HL-60 (cell line): ENCODE results near the gene JAGN1.
"Not testable (repeated sequence)": the region's sequence is repeated elsewhere in the genome, so short reads cannot be mapped to it uniquely, and the experiment has no call there.

Experiments used
- DNase-seq, 2 experiments: peaks; one replicate each; pipeline ENCODE4 v3.0.0-alpha.2; 2010 to 2020; ENCODE audit warnings: low read depth in 1 of 2, low spot score in 1 of 2
- H3K27ac ChIP-seq: fragments of 250-450 bp; sonication (Bioruptor Pico); replicated peaks from 2 replicates; pipeline ENCODE4 v1.5.1; 2020; ENCODE audit warnings: mild to moderate bottlenecking, moderate library complexity
- H3K27me3 ChIP-seq: fragments of 250-450 bp; sonication (Bioruptor Pico); 2 replicates; pipeline ENCODE4 v1.5.1; 2021; ENCODE audit warnings: mild to moderate bottlenecking, moderate library complexity; ENCODE audit not compliant: insufficient read depth, poor library complexity, severe bottlenecking
- H3K4me3 ChIP-seq: replicated peaks from 2 replicates; pipeline ENCODE4 v1.5.1; 2011; ENCODE audit warnings: mild to moderate bottlenecking, control low read depth, low read length; ENCODE audit not compliant: insufficient read depth
- GABPA ChIP-seq: IDR thresholded peaks from 2 replicates; pipeline ENCODE4 v1.6.1; 2012; ENCODE audit warnings: low read depth
- POLR2AphosphoS5 ChIP-seq: IDR thresholded peaks from 2 replicates; pipeline ENCODE4 v1.6.1; 2012; ENCODE audit warnings: low read depth
- SPI1 ChIP-seq: IDR thresholded peaks from 2 replicates; pipeline ENCODE4 v1.6.1; 2012; ENCODE audit warnings: low read depth, mild to moderate bottlenecking, borderline replicate concordance
- TF ChIP-seq, protein P1 (sequence below): IDR thresholded peaks from one replicate; pipeline ENCODE4 v1.5.1; 2011; ENCODE audit warnings: low read length, control low read depth, inconsistent platforms; ENCODE audit not compliant: insufficient read depth
- TF ChIP-seq, protein P2 (sequence below): IDR thresholded peaks from 2 replicates; pipeline ENCODE4 v1.6.1; 2012; ENCODE audit warnings: low read depth; ENCODE audit not compliant: insufficient replicate concordance

JAGN1 gene

DNA sequence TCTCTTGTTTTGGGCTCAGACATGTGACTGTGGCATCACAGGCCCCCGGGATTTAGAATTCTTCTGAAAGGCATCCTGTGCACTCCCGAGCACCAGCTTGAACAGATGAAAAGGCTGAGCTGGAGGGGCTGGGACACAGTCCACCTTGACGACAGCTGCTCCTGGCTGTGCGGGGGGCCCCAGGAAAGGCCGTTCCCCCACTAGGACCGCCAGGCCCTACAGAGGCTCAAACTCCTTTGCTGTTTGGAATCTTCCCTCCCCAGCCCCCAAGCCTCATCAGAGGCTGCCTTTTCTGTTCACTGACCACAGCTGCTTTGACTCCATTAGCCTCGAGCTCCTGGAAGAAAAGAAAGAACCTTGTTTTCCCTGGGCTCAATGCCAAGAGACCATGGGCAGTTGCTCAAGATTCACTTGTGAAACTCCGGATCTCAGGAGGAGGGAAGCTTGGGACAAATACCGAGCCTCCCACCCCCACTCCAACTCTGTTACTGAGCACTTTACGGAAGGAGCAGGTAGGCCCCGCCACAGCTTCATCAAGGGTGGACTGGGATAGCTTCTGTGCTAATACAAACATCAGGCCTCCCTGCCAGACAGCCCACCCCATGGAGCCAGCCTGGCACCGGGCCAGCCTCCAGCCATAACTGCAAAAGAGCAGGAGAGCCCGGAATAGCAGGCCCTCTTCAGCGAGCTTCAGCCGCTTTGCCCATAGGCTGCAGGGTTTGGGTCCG lies 26.0 kb upstream of the JAGN1 start:
- DNase-seq = peak; percentile 76 to 81
- TF ChIP-seq, protein P1, sequence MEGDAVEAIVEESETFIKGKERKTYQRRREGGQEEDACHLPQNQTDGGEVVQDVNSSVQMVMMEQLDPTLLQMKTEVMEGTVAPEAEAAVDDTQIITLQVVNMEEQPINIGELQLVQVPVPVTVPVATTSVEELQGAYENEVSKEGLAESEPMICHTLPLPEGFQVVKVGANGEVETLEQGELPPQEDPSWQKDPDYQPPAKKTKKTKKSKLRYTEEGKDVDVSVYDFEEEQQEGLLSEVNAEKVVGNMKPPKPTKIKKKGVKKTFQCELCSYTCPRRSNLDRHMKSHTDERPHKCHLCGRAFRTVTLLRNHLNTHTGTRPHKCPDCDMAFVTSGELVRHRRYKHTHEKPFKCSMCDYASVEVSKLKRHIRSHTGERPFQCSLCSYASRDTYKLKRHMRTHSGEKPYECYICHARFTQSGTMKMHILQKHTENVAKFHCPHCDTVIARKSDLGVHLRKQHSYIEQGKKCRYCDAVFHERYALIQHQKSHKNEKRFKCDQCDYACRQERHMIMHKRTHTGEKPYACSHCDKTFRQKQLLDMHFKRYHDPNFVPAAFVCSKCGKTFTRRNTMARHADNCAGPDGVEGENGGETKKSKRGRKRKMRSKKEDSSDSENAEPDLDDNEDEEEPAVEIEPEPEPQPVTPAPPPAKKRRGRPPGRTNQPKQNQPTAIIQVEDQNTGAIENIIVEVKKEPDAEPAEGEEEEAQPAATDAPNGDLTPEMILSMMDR = no peak
- TF ChIP-seq, protein P2, sequence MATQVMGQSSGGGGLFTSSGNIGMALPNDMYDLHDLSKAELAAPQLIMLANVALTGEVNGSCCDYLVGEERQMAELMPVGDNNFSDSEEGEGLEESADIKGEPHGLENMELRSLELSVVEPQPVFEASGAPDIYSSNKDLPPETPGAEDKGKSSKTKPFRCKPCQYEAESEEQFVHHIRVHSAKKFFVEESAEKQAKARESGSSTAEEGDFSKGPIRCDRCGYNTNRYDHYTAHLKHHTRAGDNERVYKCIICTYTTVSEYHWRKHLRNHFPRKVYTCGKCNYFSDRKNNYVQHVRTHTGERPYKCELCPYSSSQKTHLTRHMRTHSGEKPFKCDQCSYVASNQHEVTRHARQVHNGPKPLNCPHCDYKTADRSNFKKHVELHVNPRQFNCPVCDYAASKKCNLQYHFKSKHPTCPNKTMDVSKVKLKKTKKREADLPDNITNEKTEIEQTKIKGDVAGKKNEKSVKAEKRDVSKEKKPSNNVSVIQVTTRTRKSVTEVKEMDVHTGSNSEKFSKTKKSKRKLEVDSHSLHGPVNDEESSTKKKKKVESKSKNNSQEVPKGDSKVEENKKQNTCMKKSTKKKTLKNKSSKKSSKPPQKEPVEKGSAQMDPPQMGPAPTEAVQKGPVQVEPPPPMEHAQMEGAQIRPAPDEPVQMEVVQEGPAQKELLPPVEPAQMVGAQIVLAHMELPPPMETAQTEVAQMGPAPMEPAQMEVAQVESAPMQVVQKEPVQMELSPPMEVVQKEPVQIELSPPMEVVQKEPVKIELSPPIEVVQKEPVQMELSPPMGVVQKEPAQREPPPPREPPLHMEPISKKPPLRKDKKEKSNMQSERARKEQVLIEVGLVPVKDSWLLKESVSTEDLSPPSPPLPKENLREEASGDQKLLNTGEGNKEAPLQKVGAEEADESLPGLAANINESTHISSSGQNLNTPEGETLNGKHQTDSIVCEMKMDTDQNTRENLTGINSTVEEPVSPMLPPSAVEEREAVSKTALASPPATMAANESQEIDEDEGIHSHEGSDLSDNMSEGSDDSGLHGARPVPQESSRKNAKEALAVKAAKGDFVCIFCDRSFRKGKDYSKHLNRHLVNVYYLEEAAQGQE = no peak
- peak; percentile 59; the same call in 1 of the 2 replicates for TF ChIP-seq POLR2AphosphoS5
- no peak for TF ChIP-seq SPI1
- no peak for TF ChIP-seq GABPA
- Histone ChIP-seq H3K4me3 (no peak overlapping the region), H3K27ac (peak overlapping the region; percentile 26), H3K27me3 (no peaks in the 10 kb centered on the region)

- H3K27ac ChIP-seq, H3K27me3 ChIP-seq, H3K4me3 ChIP-seq, DNase-seq: not testable (repeated sequence)
Observed at GRCh38 chr3:9865125-9865637, 25.2 kb upstream of the JAGN1 start.

DNA sequence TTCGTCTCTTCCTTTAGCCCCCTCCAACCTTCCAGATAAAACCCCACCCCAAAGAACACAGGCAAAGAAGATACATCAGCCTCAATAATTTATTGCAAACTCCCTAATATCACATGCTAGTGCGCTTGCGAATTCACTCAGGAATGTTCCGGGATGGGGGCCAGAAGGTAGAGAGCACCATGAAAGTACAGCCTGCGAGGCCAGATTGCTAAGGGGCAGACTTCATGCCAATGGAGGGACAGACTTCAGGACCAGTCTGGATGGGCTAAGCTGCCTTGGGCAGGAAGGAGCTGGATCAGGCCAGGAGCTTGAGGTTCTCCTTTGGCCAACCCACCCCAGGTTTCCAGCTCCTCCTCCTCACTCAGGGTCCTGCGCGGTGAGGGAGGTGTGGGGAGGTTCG lies 23.8 kb upstream of the JAGN1 start:
- H3K27ac ChIP-seq = no peak overlapping the region
- H3K27me3 ChIP-seq = no peaks in the 10 kb centered on the region
- H3K4me3 ChIP-seq = no peak overlapping the region
- TF ChIP-seq, protein P1 = no peak
- TF ChIP-seq, protein P2 = no peak
- no peak for TF ChIP-seq SPI1
- TF ChIP-seq GABPA = no peak
- TF ChIP-seq POLR2AphosphoS5 = no peak
- no peak for DNase-seq

DNA sequence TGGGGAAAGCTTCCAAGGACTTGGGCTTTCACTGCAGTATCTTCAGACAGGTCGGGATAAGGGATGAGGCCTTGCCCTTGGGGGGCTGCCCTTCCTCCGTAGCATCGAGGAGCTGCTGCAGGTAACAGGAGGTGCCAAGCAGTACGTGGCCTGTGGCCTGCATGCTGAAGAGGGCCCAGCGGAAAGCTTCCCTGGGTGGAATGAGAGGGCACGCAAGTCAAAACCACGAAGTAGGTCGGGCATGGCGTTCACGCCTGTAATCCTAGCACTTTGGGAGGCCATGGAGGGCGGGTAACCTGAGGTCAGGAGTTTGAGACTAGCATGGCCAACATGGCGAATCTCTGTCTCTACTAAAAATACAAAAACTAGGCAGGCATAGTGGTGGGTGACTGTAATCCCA lies 23.3 kb upstream of the JAGN1 start:
- Histone ChIP-seq H3K27ac (no peak overlapping the region), H3K4me3 (no peak overlapping the region), H3K27me3 (no peaks in the 10 kb centered on the region)
- no peak for DNase-seq
- TF ChIP-seq, protein P1 = no peak
- TF ChIP-seq, protein P2 = no peak
- TF ChIP-seq GABPA (no peak), SPI1 (no peak), POLR2AphosphoS5 (no peak)
